Measurements from ENCODE around the gene CTNNA2. TPM values are rescaled to one million over a fixed set of nuclear protein-coding genes. Genes with fewer than 3 reads are reported as not detected.

The CTNNA2 gene
- total and polyA plus RNA-seq, 12 donors = 0.12 to 5.0 (median 1.4) TPM; not detected in 1

GRCh38 chr2:79702905-79703304 lies 190.1 kb downstream of the CTNNA2 start:
- intact Hi-C loops (cut with DNase I) = no loop called here
- WGBS, 4 donors = 38 to 59% (median 46%) methylated on average over 1 of the region's 1 CpG

GRCh38 chr2:79711098-79711497 lies 198.2 kb downstream of the CTNNA2 start:
- H3K9me3 ChIP-seq (replicated peaks in 1 of 3) = no peaks in the 10 kb centered on the region
- H3K4me1 ChIP-seq (replicated peaks in 1 of 2) = no peaks in the 10 kb centered on the region
- H3K4me3 ChIP-seq = no peak overlapping the region
- H3K36me3 ChIP-seq (replicated peaks in 1 of 2) = no peaks in the 10 kb centered on the region
- TF ChIP-seq POLR2A (IDR thresholded peaks at IDR 0.05) (no peak), CTCF (IDR thresholded peaks at IDR 0.05) (no peak)
- no peaks in the 10 kb centered on the region for H3K27me3 ChIP-seq
- no peak overlapping the region for H3K27ac ChIP-seq
- intact Hi-C loops (cut with DNase I) = loop anchor here in 1 of 2 donors (10.0 kb wide), 1 partner anchor 534 kb away; no protein-coding TSS in a partner anchor
- no peak for DNase-seq

More at GRCh38 chr2:79702905-79703304, 190.1 kb downstream of the CTNNA2 start:
- Histone ChIP-seq H3K4me3 (no peak overlapping the region), H3K9me3 (replicated peaks in 1 of 3) (no peaks in the 10 kb centered on the region), H3K27me3 (no peaks in the 10 kb centered on the region), H3K4me1 (replicated peaks in 1 of 2) (no peaks in the 10 kb centered on the region), H3K27ac (no peak overlapping the region), H3K36me3 (replicated peaks in 1 of 2) (no peaks in the 10 kb centered on the region)
- no peak for DNase-seq
- TF ChIP-seq POLR2A (IDR thresholded peaks at IDR 0.05) (no peak), CTCF (IDR thresholded peaks at IDR 0.05) (no peak)

GRCh38 chr2:79713131-79713785 lies 200.4 kb downstream of the CTNNA2 start:
- no peaks in the 10 kb centered on the region for H3K4me1 ChIP-seq (replicated peaks in 1 of 2)
- TF ChIP-seq POLR2A (IDR thresholded peaks at IDR 0.05) = no peak
- TF ChIP-seq CTCF (IDR thresholded peaks at IDR 0.05) = no peak
- H3K9me3 ChIP-seq (replicated peaks in 1 of 3) = no peaks in the 10 kb centered on the region
- intact Hi-C loops (cut with DNase I) = loop anchor here in 1 of 2 donors (10.0 kb wide), 1 partner anchor 532 kb away; no protein-coding TSS in a partner anchor
- no peaks in the 10 kb centered on the region for H3K36me3 ChIP-seq (replicated peaks in 1 of 2)
- no peak overlapping the region for H3K27ac ChIP-seq
- no peak overlapping the region for H3K4me3 ChIP-seq
- H3K27me3 ChIP-seq = no peaks in the 10 kb centered on the region
- WGBS, 4 donors = 44 to 58% (median 49%) methylated on average over 4 of the region's 4 CpGs
- DNase-seq = no peak

GRCh38 chr2:79714283-79714682 lies 201.4 kb downstream of the CTNNA2 start:
- Histone ChIP-seq H3K27ac (no peak overlapping the region), H3K36me3 (replicated peaks in 1 of 2) (no peaks in the 10 kb centered on the region), H3K4me3 (no peak overlapping the region), H3K27me3 (no peaks in the 10 kb centered on the region), H3K4me1 (replicated peaks in 1 of 2) (no peaks in the 10 kb centered on the region), H3K9me3 (replicated peaks in 1 of 3) (no peaks in the 10 kb centered on the region)
- no peak for DNase-seq
- no peak for TF ChIP-seq CTCF (IDR thresholded peaks at IDR 0.05)
- TF ChIP-seq POLR2A (IDR thresholded peaks at IDR 0.05) = no peak
- intact Hi-C loops (cut with DNase I) = loop anchor here in 1 of 2 donors (10.0 kb wide), 1 partner anchor 531 kb away; no protein-coding TSS in a partner anchor
- WGBS, 4 donors = 76 to 91% (median 86%) methylated on average over 1 of the region's 1 CpG
